Fibroblast of the aortic adventitia (primary cell): Measurements from ENCODE around the gene ESRP2. TPM values are rescaled to one million over a fixed set of nuclear protein-coding genes. Genes with fewer than 3 reads are reported as not detected.
A peak's percentile ranks its signal among the peaks of the same experiment; 100 is the strongest.

Experiments
- DNase-seq: peaks from one replicate; pipeline ENCODE4 v3.0.0-alpha.2; 2010; ENCODE audit warnings: low read depth
- H3K4me3 ChIP-seq: 2 replicates; pipeline ENCODE4 v1.5.1; 2011; ENCODE audit warnings: low read depth, mild to moderate bottlenecking, control low read depth, low read length, moderate library complexity
- total RNA-seq: library from RNA; depleted of rRNA; stranded (reverse); fragments of >200 nt; gene quantifications from 2 replicates; pipeline ENCODE4 v1.2.3, GENCODE V29; 2012; ENCODE audit warnings: low replicate concordance
- TF ChIP-seq, protein P1 (sequence below): IDR thresholded peaks from 2 replicates; pipeline ENCODE4 v1.5.1; 2011; ENCODE audit warnings: mild to moderate bottlenecking, low read length, control low read depth, inconsistent platforms; ENCODE audit not compliant: insufficient read depth

ESRP2 gene
- total RNA-seq = 0.18 TPM in 1 of 2 replicates, not detected in the other

DNA sequence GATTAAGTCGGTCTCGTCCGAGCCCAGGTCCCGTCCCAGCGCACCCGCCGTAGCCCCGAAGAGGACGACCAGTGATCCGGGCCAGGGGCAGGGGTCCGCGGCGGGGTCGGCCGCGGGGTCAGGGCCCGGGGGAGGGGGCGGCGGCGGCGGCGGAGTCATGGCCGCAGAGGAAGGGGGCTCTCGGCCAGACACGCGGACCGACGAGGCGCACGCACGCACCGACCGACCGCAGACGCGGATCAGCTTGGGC, at the start of gene ESRP2:
Gene ESRP2, minus strand, starts transcription at position 241 of the 250 bp plus-strand sequence. Its CDS starts 82 bp downstream, at position 159.
- no peak for DNase-seq
- TF ChIP-seq, protein P1, sequence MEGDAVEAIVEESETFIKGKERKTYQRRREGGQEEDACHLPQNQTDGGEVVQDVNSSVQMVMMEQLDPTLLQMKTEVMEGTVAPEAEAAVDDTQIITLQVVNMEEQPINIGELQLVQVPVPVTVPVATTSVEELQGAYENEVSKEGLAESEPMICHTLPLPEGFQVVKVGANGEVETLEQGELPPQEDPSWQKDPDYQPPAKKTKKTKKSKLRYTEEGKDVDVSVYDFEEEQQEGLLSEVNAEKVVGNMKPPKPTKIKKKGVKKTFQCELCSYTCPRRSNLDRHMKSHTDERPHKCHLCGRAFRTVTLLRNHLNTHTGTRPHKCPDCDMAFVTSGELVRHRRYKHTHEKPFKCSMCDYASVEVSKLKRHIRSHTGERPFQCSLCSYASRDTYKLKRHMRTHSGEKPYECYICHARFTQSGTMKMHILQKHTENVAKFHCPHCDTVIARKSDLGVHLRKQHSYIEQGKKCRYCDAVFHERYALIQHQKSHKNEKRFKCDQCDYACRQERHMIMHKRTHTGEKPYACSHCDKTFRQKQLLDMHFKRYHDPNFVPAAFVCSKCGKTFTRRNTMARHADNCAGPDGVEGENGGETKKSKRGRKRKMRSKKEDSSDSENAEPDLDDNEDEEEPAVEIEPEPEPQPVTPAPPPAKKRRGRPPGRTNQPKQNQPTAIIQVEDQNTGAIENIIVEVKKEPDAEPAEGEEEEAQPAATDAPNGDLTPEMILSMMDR = no peak
- H3K4me3 ChIP-seq = peak within 1 kb of the TSS; percentile 69

GRCh38 chr16:68285683-68286082, 49.8 kb upstream of the ESRP2 start:
- no peak overlapping the region for H3K4me3 ChIP-seq
- TF ChIP-seq, protein P1 = no peak
- no peak for DNase-seq

DNA sequence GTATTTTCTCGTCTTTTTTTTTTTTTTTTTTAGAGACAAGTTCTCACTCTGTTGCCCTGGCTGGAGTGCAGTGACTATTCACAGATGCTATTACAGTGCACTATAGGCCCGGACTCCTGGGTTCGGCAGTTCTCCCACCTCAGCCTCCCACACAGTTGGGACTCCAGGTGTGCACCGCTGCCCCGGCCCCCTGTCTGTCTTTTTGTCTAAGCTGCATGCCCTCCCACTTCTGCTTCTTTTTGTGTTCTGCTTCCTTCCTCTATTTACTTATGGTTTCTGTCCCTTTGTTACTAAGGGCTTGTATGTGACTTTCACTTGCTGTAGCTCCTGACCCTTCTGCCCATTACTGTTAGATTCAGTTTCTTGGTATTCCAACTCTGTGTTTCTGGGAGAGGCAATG, 48.9 kb upstream of the ESRP2 start:
- no peak overlapping the region for H3K4me3 ChIP-seq
- DNase-seq = no peak
- TF ChIP-seq, protein P1 = no peak

- no peak for DNase-seq
- no peak overlapping the region for H3K4me3 ChIP-seq
- TF ChIP-seq, protein P1 = no peak
These were observed 48.1 kb upstream of the ESRP2 start for GRCh38 chr16:68283801-68284598.

GRCh38 chr16:68283346-68283745, 47.4 kb upstream of the ESRP2 start:
- DNase-seq = no peak
- TF ChIP-seq, protein P1 = no peak
- H3K4me3 ChIP-seq = no peak overlapping the region

- H3K4me3 ChIP-seq = no peak overlapping the region
- no peak for DNase-seq
These were observed 46.1 kb upstream of the ESRP2 start for GRCh38 chr16:68282064-68282452.

More at GRCh38 chr16:68282064-68282452, 46.1 kb upstream of the ESRP2 start:
- TF ChIP-seq, protein P1 = no peak
